Parathyroid adenoma (tissue), 2 donors: ENCODE data around the gene NEURL4.
"Not testable (repeated sequence)": the region's sequence is repeated elsewhere in the genome, so short reads cannot be mapped to it uniquely, and the experiment has no call there.

Source experiments
- H2AFZ ChIP-seq: fragments of 300-600 bp; sonication (generic); one replicate; pipeline ENCODE4 v1.7.0; 2017; ENCODE audit warnings: antibody characterized with exemption, mild to moderate bottlenecking
- H3K27ac ChIP-seq: fragments of 300-600 bp; sonication (generic); one replicate; pipeline ENCODE4 v1.7.0; 2017
- H3K27me3 ChIP-seq: fragments of 300-600 bp; sonication (generic); one replicate; pipeline ENCODE4 v1.7.0; 2017; ENCODE audit warnings: low read length; ENCODE audit not compliant: control insufficient read depth, insufficient read depth
- H3K36me3 ChIP-seq: fragments of 300-600 bp; sonication (generic); one replicate; pipeline ENCODE4 v1.7.0; 2017; ENCODE audit warnings: low read length; ENCODE audit not compliant: control insufficient read depth, insufficient read depth
- H3K4me1 ChIP-seq: fragments of 300-600 bp; sonication (generic); one replicate; pipeline ENCODE4 v1.7.0; 2017; ENCODE audit warnings: control low read depth
- H3K4me2 ChIP-seq: fragments of 300-600 bp; sonication (generic); one replicate; pipeline ENCODE4 v1.7.0; 2017; ENCODE audit warnings: low read length
- H3K4me3 ChIP-seq: fragments of 300-600 bp; sonication (generic); one replicate; pipeline ENCODE4 v1.7.0; 2017; ENCODE audit warnings: low read depth, low read length
- H3K79me2 ChIP-seq: fragments of 300-600 bp; sonication (generic); one replicate; pipeline ENCODE4 v1.7.0; 2017; ENCODE audit warnings: control low read depth
- H3K9ac ChIP-seq: fragments of 300-600 bp; sonication (generic); one replicate; pipeline ENCODE4 v1.7.0; 2017; ENCODE audit warnings: mild to moderate bottlenecking
- H3K9me3 ChIP-seq: fragments of 300-600 bp; sonication (generic); one replicate; pipeline ENCODE4 v1.7.0; 2017; ENCODE audit warnings: low read length; ENCODE audit not compliant: control insufficient read depth
- TF ChIP-seq, protein P1 (sequence below): fragments of 300-600 bp; sonication (generic); IDR thresholded peaks from one replicate; pipeline ENCODE4 v1.7.0; 2017; ENCODE audit warnings: antibody characterized with exemption, mild to moderate bottlenecking
- donor health status: primary hyperparathyroidism.

The NEURL4 gene

DNA sequence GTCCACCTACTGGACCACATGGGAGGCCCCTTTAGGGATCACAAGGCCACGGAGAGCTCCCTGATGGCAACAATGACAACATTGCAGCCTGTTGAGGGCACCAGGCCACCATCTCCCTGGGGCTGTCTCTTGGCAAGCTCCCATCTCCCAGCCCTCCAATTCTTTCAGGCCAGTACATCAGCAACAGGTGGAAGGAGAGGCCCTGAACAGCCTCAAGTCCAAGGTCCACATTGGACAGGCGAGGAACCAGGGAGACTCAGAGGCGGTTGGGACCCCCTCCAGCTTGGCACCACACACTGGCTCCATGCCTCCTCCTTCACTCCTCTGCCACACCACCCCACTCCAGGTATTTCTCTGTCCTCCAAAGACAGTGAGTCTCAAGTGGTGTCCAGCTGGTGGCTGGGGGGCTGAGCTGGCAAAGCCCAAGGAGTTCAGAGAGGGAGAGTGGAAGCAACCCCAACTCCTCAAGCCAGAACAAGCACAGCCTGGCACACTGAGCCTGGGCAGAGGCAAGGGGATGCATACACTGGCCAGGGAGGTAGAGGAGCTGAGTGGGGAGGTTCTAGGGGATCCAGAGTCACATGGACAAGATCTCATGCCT, 5.9 kb upstream of the NEURL4 start:
- no peak overlapping the region for H3K4me3 ChIP-seq
- H3K36me3 ChIP-seq = no peaks in the 10 kb centered on the region
- H2AFZ ChIP-seq = no peak overlapping the region
- no peaks in the 10 kb centered on the region for H3K27me3 ChIP-seq
- H3K79me2 ChIP-seq = no peaks in the 10 kb centered on the region
- H3K27ac ChIP-seq = no peak overlapping the region
- H3K9me3 ChIP-seq = no peaks in the 10 kb centered on the region
- no peak overlapping the region for H3K4me2 ChIP-seq
- peaks cover 3% of the 10 kb centered on the region for H3K4me1 ChIP-seq
- H3K9ac ChIP-seq = no peak overlapping the region
- TF ChIP-seq, protein P1, sequence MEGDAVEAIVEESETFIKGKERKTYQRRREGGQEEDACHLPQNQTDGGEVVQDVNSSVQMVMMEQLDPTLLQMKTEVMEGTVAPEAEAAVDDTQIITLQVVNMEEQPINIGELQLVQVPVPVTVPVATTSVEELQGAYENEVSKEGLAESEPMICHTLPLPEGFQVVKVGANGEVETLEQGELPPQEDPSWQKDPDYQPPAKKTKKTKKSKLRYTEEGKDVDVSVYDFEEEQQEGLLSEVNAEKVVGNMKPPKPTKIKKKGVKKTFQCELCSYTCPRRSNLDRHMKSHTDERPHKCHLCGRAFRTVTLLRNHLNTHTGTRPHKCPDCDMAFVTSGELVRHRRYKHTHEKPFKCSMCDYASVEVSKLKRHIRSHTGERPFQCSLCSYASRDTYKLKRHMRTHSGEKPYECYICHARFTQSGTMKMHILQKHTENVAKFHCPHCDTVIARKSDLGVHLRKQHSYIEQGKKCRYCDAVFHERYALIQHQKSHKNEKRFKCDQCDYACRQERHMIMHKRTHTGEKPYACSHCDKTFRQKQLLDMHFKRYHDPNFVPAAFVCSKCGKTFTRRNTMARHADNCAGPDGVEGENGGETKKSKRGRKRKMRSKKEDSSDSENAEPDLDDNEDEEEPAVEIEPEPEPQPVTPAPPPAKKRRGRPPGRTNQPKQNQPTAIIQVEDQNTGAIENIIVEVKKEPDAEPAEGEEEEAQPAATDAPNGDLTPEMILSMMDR = no peak

DNA sequence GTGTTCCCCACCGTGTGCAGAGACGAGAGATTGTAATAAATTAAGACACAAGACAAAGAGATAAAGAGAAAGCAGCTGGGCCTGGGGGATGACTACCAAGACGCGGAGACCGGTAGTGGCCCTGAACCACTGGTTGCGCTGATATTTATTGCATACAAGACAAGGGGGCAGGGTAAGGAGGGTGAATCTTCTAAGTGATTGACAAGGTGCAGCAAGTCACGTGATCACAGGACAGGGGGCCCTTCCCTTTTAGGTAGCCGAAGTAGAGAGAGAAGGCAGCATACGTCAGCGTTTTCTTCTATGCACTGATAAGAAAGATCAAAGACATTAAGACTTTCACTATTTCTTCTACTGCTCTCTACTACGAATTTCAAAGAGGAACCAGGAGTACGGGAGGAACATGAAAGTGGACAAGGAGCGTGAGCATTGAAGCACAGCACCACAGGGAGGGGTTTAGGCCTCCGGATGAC, 3.5 kb upstream of the NEURL4 start:
- not testable (repeated sequence) for H3K27me3 ChIP-seq, H3K4me1 ChIP-seq, H3K36me3 ChIP-seq, H3K9ac ChIP-seq, H3K27ac ChIP-seq, H3K4me3 ChIP-seq, H3K9me3 ChIP-seq, H3K79me2 ChIP-seq, H3K4me2 ChIP-seq
- H2AFZ ChIP-seq = peak overlapping the region; percentile 21

DNA sequence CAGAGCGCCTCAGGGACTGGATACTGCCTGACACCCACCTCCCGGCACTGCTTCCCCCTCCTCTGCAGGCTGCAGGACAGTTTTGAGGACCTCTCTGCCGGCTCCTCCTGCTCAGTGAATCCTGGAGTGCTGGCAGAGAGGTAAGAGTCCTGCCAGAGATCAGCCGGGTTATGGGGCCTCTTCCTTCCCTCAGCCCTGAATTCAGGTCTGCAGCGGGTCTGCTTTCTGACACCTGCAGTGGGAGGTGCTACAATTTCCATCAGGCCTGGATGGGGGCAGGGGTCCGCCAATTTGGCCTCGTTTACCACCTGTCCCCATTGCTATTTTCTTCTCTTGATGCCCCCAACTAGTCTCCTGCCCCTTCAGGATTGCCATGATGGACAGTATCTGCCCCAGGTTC, 3.0 kb upstream of the NEURL4 start:
- Histone ChIP-seq H3K36me3 (no peaks in the 10 kb centered on the region), H3K4me3 (no peak overlapping the region), H3K27me3 (no peaks in the 10 kb centered on the region), H3K4me1 (peaks cover 9% of the 10 kb centered on the region), H3K27ac (no peak overlapping the region), H3K9me3 (no peaks in the 10 kb centered on the region), H3K79me2 (no peaks in the 10 kb centered on the region), H3K9ac (no peak overlapping the region), H2AFZ (no peak overlapping the region), H3K4me2 (no peak overlapping the region)
- TF ChIP-seq, protein P1 = no peak

DNA sequence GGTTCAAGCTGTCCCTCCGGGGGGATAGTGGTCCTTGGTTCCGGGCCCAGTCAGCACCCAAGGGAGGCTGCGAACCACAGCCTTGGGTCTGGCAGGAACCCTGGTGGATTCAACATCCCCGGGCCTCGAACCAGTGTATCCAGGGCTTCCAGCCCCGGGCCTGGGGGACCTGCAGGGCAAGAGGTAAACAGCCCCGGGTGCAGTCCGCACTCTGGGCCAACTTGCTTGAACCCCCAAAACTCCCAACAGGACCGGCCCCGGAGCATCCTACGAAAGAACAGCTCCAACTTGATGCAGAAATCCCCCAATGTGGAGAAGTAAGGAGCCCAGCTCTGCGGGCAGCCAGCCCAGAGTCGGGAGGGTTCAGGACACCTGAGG, 1.5 kb upstream of the NEURL4 start:
- Histone ChIP-seq H3K4me1 (peaks cover 9% of the 10 kb centered on the region), H3K36me3 (no peaks in the 10 kb centered on the region), H2AFZ (peak overlapping the region; percentile 81), H3K9me3 (no peaks in the 10 kb centered on the region), H3K9ac (no peak overlapping the region), H3K79me2 (no peaks in the 10 kb centered on the region), H3K4me3 (no peak overlapping the region), H3K4me2 (peak overlapping the region; percentile 96), H3K27ac (peak overlapping the region; percentile 94), H3K27me3 (no peaks in the 10 kb centered on the region)
- TF ChIP-seq, protein P1 = no peak

DNA sequence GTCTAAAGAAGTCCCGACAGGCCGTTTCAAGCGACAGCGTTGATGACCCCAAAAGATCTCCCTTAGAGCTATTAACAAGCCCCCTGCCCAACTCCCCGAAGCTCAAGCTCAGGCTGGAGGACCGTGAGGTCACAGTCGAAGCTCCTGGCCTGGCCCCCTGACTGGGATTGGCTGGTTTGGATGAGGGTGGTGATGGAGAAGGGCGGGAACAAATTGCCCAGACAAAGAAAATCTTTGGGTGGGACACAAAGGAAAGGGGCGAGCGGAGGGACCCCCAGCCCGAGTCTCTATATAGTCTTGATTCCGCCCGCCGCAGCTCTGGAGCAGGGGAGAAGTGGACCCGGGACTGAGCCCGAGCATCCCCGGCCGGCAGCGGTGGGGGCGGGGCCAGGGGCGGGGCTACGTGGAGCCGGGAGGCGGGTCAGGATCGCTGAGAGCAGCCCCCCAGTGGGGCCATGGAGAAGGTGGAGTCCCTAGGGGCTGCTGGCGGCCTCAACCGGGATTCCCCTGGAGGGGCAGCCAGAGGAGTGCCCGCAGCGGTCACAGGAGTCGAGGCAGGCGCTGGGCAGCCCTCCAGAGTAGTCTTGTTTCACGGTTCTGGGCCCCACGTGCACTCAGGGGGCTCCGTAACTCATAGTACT, 982 bp upstream of the NEURL4 start:
- no peak overlapping the region for H3K9ac ChIP-seq
- peaks cover 9% of the 10 kb centered on the region for H3K4me1 ChIP-seq
- peak overlapping the region; percentile 96 for H3K4me2 ChIP-seq
- H3K27ac ChIP-seq = peak overlapping the region; percentile 94
- H2AFZ ChIP-seq = peak overlapping the region; percentile 81
- H3K27me3 ChIP-seq = no peaks in the 10 kb centered on the region
- no peaks in the 10 kb centered on the region for H3K36me3 ChIP-seq
- no peaks in the 10 kb centered on the region for H3K79me2 ChIP-seq
- H3K4me3 ChIP-seq = peak overlapping the region; percentile 95
- no peaks in the 10 kb centered on the region for H3K9me3 ChIP-seq
- TF ChIP-seq, protein P1 = no peak
